NCI-H2081 treated with DMSO at 0.1 percent for 48 hours (cell line): ENCODE data around the gene TRPM5.
A peak's percentile ranks its signal among the peaks of the same experiment; 100 is the strongest.

Experiments used
- DNase-seq: peaks from one replicate; lab custom pipeline; 2025; lab: John Stamatoyannopoulos, UW

TRPM5 gene

DNA sequence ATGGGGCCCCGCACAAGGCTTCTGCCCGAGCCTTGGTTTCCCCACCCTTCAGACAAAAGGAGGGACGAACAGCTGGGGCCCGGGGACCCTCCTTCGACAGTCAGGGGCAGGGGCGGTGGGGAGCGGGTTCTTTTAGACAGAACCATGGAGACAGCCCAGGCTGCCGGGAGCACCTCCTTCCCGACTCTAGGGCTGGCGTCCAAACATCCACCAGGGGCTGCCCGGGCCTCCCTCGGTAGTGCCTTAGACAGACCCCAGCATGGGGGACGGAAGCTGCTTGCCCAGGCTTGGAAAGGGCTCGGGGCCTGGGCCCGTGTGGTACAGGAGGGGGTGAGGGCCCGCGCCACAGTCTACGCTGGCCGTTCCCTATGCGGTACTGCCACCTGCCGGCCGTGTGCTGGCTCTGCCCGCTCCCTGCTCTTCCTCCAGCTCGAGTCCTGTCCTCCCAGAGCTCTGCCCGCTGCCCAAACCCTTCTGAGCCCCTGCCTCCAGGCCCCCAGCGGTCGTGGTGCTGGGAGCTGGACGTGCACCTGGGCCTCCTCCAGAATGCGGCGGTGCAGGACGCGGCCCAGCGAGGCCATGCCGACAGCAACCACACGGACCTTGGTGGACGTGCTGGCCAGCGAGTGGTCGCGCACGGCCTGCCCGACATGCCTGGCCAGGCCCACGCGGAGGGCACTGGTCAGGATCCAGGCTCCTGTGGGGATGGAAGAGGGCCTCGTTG is 23.6 kb downstream of the TRPM5 start:
- DNase-seq: peak; percentile 19

DNA sequence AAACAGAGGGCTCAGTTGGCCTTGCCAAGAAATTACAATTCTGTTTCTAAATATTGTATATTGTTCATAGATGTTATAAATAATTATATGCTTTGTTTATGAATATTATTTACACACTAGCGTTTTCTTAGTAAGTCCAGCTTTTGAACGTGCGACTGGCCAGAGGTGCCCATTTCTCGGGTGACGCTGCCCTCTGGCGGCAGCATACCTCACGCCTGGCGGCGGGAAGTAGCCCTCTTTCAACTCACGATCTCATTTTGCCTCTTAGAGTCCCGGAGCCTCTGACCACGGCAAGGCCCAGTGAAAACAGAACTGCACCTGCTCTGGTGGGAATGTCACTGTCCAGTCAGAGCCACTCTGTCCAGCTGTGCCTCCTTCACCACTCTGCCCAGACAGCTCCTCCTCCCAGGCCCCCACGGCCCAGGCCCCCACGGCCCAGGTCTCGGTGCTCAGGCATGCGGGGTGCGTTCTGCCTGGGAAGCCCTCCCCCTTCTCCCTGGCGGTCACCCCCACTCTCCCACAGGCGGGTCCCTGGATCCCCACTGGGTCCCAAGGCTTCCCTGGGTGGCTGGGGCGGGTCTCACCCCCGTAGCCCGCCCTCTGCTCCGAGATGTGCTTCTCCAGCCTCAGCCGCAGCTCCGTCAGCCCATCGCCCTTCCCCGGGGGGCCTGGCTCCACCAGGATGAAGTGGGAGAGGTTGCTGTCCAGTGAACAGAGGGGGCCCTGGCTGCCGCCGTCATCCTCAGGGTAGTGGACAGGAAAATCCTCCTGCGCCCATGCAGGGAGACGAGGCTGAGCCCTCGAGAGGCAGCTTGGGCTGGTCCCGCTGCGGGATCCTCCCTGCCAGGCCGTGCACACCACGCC is 24.4 kb downstream of the TRPM5 start:
- peak; percentile 21 for DNase-seq

DNA sequence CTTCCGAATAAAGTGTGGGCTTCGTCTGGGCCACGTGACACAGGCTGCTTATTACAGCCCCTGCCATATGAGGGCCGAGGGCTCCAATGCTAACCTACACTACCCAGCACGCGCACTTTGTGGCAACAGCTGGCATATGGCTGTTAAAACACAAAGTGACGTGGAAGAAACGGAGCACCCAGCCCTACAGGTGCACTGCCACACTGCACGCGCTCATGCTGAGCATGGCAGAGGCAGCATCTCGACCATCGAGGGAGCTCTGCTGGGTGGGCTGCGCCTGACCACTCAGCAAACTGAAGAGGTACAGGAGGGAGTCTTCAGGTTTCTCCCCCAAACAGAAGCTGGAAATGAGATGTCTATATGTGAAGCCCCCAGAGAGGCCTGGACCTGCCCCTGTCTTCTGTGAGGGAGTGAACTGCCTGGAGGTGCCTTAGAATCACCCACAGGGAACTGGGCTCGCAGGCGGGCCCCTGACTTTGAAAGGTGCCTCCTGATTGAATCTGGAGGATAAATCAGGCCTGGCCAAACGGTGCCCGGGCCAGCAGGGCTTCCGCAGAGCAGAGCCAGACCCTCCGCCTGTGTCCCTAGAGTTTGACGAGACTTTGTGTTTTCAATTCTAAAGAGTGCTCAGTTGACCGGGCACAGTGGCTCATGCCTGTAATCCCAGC is 25.5 kb downstream of the TRPM5 start:
- no peak for DNase-seq

DNA sequence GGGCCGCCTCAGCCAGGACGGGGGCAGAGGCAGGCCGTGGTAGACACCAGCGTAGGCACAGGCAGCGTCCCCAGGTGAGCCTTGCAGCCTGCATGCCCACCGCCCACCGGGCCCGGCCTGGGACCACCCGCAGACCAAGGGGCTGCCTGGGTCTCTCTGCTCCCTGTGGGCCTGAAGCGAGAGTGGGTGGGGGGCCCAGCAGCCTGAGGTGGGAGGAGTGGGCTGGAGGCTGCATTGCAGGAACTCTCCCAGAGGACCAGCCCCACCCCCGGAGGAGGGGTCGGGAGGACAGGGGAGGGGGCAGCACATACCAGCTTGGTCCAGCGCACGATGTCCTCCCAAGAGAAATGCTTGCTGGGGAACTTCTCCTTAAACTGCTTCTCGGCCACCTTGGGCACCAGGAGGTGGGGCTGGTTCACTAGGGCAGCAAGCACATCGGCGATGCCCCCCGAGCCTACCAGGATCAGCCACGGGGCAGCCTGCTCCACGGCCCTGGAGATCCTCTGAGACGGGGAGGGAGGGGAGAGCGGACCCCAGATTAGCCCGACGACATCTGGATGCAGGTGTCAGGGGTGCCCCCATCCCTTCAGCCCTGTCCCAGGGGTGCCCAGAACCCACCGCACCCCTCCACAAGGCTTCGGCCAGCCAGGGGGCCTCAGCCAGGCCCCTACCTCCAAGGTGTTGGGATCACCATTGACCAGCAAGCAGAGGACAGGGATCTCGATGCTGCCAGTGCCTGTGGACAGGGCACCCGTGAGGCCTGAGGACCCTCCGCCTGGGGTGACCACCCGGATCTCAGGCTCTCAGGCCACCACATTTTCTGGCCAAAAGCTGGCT is 26.2 kb downstream of the TRPM5 start:
- DNase-seq: no peak

DNA sequence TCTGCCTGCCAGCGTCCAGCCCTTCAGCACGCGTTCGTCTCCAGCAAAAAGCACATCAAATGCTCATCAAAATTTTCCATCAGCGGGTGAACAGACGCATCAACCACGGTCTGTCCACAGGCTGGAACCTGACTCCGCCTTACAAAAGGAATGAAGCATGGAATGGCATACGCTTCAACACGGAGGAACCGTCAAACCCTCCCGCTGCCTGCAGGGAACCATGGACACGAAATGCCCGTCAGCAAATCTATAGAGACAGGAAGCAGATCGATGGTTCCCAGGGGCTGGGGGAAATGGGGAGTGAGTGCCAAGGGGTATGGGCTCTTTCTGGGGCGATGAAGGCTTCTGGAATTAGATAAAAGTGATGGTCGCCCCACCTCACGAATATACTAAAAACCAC is 27.5 kb downstream of the TRPM5 start:
- DNase-seq: no peak

DNA sequence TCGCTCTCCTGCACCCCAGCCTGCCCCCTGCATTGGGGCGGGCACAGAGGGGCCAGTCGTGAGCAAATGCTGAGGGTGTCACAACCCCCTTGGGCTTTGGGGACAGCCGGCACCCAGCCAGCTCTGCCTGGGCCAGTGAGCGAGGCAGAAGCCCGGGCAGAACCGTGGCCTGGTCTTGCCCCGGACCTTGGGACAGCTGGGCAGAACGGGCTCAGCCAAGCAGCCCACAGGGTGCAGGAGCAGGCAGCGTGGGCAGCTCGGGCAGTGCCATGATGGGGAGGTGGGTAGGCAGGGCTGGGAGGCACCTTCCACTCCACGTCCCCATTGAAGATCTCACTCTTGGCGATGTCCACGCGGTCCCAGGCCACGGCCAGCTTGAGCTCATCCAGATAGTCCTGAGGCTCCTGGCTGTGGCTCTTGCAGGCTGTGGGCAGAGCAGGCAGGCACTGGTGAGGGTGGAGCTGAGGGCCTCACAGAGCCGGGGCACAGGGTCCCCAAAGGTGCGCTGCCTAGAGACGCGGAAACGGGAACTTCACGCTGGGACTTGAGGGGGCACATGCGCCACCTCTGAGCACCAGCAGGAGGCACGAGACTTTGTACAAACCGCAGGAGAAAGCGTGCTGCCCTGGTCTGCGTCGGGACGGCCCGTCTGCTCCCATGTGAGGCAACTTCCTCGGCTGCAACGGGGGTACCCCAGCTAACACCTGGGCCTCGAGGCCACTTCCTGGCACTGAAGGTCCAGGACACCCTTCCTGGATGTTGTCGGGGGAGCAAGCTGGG is 28.5 kb downstream of the TRPM5 start:
- no peak for DNase-seq

DNA sequence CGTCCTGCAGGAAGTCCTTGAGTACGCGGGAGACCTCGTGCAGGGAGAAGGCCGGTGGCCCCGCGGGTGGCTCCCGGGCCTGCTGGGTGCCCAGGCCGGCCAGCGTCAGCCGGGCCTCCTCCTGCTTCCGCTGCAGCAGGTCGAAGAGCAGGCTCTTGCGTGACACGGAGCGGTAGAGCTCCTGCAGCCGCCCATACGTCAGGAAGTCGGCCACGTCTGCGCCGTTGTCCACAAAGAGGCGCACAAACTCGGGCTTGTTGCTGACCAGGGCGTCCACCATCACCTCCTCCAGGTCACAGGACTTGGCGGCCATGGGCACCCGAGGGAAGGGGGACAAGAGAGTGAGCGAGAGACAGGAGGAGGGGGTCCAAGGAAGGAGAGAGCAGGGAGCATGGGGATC is 29.1 kb downstream of the TRPM5 start:
- DNase-seq: no peak

DNA sequence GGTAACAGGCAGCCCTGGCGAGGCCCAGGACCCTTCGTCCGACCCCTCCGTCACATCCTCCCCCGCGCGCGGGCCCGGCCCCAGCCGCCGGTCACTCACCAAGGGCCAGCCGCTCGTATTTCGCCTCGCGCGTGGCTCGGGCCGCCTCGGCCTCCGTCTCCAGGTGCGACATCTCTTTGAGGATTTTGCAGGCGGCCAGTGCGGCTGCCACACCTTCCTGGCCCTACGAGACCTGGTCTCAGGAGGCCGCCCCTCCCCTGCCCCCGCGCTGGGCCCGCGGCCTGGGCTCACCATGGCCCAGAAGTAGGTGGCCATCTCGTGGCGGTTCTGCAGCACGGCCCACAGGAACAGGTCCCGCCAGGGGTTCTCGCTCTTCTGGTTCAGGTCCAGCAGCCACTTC is 29.7 kb downstream of the TRPM5 start:
- no peak for DNase-seq

DNA sequence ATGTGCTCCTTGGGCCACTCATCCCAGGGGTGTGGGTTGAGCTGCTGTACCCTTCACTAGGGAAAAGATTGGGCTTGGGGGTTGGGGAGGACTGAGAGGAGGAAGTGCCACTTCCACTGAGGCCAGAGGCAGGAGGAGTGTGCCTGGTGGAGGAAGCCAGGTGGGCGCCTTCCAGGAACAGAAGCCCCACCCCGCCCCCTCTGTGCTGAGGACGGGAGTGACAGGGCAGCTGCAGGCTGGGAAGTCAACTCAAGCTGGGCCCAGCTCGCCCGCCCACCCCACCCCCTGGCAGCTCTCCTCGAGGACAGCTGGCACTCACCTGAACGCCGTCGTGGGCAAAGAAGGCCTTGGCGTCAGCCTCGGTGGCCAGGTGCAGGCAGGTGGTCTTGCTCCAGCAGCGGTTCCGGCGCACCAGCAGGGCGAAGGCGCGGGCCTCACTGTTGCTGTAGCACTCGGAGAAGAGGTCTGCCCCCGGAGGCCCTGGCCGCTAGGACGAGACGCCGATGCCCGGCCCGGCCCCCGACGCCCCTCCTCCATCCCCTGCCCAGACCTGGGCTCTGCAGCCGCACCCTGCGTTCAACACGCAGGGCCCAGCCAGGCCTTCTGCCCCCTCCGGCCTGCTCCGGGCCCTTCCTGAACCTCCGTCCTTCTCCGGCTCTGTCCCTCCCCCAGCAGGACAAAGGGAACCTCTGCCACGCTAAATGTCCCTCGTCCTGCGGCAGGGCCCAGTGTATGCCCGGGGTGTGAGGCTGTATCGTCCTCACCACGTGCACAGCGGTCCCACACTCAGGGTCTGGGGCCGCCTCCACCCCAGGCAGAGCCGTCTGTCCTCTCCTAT is 30.4 kb downstream of the TRPM5 start:
- DNase-seq: no peak

DNA sequence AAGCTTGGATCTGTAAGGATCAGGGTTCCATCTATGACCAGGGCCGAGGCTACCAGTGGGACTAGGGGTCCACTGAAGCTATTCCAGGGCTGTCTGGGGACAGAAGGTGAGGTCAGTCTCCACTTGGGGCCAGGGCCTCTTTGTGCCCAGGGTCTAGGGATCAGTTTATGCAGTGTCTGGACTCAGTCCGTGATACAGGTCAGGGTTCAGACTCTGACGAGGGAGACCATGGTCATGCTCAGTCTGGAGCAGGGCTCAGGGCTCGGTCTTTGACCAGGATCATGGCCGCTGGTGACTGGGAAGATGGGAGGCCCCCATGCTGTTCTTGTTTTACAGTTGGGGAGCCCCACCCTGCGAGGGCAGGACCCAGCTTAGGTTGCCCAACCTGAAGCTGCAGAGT is 32.0 kb downstream of the TRPM5 start:
- DNase-seq: no peak

DNA sequence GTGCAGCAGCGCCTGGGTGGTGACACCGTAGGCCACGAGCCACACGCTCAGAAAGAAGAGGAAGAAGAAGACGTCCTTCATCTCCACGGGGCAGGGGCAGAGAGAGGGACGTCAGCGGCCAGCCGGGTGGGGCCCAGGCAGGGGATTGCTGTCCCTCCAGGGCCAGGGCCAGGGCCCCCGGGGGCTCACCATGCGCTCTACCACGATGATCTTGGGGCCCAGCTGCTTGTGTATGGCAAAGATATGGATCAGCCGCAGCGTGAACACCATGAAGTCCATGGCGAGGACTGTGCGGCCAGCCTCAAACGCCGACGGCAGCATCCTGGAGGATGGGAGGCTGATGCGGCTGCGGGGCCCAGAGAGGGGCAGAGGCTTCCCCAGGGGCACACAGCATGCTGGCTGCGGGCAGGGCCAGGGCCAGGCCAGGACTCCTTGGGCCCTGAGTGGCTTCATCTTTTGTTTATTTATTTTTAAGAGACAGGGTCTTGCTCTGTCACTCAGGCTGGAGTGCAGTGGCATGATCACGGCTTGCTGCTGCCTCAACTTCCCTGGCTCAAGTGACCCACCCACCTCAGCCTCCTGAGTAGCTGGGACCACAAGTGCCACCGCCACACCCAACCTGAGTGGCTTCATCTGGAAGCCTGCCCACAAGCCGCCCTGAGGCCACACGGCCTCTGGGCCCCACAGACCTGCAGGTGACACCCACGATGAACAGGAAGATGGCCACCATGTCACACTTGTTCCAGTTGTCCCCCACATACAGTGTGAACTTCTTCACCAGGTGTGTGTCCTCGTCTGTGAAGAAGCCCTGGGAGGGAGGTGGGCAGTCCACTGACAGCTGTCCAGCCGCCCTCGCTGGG is 32.6 kb downstream of the TRPM5 start:
- DNase-seq: no peak

DNA sequence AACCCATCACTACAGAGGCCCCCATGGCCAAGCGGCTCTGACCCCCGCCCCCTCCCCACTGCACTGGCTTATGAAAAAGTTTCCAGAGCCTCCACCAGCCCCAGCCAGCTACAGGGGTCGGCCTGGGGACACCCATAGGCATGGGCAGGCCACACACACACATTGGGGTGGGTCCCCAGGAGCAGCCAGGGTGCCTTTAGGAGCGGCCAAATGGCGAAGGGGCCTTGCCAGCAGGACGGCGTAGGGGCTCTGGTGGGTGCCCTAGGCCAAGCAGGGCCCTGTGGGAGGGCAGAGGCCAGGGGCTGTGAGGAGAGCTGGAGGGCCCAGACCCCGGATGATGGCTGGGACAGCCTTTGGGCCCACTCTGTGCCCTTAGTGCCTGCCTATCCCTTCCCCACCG is 33.7 kb downstream of the TRPM5 start:
- DNase-seq: no peak

DNA sequence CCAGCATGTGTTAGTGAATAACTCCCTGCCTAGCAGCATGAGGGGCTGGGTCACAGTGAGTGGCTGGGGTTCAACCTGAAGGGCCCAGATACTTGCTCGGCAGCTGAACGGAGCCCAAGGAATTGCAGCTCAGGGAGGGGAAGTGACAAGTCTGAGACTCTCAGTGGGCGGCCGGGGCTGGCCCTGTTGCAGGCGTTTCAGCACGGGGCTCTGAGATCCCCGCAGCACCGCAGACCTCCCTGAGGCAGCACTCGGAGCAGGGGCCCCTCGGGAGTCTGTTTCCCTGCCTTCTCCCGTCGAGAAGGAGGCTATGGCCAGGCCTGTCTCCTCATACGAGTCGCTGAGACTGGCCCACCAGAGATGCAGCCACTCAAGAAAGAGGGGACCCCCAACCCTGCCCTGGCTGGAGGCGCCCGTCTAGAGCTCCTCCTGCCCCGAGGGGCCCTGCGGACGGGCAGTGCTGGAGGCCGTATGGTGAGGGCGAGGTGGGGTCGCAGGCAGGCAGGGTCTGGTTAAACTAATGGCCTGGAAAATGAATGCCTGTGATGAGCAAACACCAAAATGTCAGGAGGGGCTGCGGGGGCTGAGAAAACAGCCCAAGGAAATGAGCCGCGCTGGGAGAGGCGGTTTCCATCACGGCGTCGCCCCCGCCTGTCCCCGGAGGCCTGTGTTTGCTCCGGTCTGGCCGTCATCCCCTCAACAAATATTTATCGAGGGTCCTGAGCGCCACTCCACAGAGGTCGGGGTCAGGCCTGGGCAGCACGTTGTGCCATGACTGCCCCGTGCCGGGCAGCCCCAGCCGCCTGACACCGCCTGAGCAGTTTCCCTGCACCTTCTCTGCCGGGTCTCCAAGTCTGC is 34.5 kb downstream of the TRPM5 start:
- DNase-seq: no peak

DNA sequence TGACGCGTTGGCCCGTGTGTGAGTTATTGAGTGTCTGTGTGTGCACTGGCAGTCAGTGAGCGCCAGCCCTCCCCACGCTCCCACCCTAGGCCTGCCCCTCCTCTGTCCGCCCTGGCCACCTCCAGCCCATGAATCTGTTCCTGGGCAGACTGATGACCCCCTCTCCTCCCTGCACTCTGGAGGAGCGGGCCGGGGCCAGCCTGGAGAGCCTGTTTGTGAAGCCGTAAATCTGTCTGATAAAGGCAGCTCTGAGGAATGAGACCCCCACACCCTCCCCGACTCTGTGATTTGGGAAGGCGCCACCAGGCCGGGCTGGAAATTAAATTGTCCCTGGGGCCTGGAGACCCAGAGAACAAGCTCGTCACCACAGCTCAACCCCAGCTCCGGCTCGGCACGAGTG is 35.2 kb downstream of the TRPM5 start:
- no peak for DNase-seq

DNA sequence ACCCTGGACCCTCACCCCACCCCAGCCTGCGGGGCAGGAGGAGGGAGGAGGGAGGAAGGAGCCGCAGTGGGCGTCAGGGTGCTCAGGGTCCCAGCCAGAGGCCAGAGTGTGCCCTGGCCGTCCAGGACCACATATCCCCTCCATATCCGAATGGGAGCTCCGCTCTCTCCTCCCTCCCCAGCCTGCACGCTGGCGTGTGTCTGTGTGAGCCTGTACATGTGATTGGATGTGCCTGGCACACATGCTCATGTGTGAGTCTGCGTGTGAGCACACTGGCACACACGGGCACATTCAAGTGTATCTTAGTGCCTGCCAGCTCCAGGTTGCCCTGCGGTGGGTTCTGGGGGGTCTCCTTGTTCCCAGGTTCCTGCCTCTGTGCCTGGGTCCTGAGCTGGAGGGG is 35.6 kb downstream of the TRPM5 start:
- DNase-seq: no peak

DNA sequence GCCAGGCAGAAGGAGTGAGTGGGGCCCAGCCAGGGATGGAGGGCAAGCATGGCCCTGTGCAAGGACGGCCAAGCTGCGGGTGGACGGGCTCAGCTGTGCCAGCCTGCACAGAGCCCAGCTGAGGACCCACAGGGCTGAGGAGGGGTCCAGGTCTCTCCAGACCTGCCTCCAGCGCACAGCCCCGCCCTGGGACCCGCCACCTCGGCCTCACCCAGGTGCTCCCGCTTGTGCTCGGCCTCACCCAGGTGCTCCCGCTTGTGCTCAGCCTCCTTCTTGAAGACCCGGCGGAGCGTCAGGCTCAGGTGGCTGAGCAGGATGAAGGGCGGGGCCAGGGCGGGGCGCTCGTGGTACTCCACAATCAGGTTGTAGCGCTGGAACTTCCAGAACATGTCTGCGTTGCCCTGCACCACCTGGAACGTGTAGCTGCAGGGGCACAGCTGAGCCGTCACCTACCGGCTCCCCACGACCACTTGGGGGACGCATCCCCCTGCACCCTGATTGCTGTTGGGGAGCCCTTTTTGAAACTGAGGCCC is 37.4 kb downstream of the TRPM5 start:
- DNase-seq: no peak

DNA sequence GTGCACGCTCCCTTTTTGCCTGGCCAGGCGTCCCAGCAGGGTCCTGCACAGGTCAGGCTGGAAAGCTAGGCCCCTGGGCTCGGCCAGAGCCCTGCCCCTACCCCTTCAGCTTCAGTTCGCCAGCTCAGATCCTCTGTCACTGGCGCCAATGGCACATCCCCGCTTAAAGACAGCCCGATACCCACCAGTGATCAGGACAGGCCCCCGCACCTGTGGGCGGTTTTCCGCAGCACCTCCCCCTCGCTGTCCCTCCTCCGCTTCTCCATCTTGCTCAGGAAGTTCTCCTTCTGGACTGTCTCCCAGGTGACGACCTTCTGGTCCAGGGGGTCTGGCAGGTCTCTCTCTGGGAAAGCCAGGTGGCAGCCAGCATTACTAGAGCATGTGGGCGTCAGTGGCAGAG is 37.9 kb downstream of the TRPM5 start:
- no peak for DNase-seq

DNA sequence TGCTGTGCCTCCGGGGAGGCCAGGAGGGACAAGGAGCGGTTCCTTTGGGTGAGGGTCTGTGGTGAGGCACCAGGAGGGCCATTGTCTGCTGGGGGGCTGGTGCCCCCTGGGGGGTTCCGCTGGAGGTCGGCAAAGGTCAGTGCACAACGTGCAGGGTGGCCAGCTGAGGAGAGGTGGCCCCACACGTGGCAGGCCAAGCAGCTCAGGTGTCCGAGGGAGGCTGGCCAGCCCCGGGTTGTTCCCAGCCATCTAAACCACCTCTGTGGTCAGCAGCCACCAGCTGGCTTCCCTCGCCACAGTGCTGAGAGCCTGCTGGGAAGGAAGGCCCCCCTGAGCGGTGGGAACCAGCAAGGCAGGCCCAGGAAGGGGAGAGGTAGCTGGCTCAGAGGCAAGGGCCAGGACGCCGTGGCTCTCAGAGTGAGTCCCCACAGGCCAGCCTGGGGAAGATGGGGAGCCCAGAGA is 39.5 kb downstream of the TRPM5 start:
- no peak for DNase-seq
